LHCN-M2 (cell line): Measurements from ENCODE around the gene ZNF354C. TPM values are rescaled to one million over a fixed set of nuclear protein-coding genes. Genes with fewer than 3 reads are reported as not detected.

Experiments
- DNase-seq: peaks from one replicate; pipeline ENCODE4 v3.0.0-alpha.2; 2012; ENCODE audit warnings: low read depth
- total RNA-seq: library from RNA; depleted of rRNA; stranded (reverse); fragments of >200 nt; gene quantifications from 2 replicates; pipeline ENCODE4 v1.2.3, GENCODE V29; 2014

Gene ZNF354C
- total RNA-seq, 1 experiment from 2014 or later = 5.2 TPM

DNA sequence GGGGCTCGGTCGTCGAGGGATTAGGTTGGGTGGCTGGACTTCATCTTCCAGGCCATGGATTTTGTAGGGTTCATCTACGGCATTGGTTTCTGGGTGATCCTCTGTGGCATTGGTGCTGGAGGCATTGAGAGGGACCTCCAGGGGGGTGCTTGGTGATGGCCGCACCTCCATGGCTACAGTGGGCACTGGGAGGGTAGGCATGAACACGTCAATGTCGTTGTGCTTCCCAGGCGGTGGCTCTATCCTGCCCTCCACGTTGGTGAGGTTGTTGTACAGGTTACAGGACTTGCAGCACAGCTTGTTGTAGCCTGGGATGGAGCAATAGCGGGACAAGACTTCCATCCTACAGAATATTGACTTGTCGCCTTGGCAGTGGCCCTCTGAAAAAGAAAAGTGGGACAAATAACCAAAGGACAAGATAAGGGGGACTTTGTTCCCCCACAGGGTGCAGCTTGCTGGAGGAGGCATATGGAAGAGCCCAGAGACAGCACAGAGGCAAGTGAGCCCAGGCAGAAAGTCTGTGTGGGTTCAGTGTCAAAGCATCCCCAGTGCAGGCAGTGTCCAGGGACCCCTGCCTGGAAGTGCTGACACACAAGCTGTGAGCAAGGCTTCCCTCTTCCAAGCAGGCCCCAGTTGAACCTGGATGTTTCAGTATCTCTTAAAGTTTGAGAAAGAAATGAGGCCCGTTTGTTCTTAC is 53.9 kb downstream of the ZNF354C start:
- DNase-seq = no peak

DNA sequence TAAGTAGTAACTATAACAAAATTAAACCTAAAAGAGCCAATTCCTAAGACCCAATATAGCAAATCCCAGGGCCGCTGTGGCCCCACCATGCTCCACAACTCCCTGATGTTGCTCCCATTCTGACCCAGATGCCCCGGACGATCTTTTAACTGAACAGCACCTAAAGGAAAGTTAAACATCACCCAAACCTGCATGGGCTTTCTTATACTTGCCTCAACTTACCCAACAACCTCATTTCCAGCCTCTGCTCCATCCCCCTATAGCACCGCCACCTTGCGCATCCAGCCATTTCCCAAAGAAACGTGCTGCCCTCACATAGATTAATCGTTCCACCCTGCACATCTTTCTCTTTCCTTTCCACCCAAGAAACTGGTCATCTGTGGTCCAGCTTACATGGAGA is 54.6 kb downstream of the ZNF354C start:
- no peak for DNase-seq

DNA sequence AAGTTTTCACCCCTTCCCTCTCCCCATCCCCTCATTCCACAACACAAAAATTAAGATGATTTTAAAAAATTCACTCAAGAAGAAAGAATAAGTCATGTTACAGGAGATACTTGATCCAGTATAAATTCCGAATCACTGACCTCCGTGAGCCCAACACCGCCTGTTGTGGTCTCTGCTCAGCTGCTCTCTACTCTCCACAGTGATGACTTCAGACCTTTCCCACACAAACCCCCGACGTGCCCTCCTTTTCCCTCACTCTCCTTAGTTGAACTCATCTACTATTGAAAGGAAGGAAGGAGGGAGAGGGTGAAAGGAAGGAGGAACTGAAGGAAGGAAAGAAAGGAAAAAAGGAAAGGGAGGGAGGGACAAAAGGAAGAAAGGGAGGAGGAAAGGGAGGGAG is 55.1 kb downstream of the ZNF354C start:
- peak; percentile 33 for DNase-seq

DNA sequence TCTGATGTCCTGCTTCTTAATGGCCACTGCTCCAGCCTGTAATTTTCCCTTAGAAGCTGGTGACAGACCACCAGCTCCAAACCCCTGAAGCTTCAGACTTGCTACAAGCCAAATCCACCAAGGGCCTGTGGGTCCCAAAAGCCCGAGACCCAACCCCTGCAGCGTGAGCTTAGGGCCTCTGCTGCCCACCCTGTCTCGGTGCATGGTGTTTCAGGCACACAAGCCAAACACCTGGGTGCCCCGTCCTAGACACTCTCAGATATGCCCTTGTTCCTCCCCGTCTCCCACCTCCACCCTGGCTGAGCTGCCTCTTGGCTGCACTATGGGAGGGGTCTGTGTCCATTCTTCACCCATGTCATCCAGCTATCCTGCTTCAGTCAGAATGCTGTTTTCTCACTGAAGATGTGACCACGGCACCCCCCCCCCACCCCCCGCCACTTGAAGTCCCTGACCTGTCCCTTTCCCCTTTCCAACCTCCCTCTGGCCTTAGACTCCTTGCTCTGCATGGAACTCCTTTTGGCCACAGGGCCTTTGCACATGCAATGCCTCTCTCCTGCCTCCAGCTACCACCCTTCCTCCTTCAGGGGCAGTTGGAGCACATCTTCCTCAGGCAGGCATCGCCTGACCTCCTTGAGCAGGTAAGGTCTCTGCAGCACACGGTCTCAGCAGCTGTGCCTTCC is 55.8 kb downstream of the ZNF354C start:
- DNase-seq = no peak

DNA sequence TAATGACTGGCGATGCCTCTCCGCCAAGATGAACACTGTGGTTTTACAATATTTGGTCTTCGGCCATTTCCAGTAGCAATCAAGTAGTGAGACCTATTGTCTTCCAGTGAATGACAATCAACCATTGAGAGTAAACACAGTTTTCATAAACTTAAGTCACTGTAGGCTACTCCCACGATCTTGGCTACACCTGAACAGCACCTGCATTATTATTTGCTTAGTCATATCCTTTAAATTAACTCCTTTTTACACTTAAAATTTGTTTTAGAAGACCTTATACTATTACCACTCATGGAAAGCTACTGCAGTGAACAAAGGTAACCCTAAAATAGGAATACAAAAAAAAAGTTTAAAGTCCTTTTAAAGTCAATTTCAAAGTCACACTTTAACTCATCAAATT is 58.2 kb downstream of the ZNF354C start:
- no peak for DNase-seq

DNA sequence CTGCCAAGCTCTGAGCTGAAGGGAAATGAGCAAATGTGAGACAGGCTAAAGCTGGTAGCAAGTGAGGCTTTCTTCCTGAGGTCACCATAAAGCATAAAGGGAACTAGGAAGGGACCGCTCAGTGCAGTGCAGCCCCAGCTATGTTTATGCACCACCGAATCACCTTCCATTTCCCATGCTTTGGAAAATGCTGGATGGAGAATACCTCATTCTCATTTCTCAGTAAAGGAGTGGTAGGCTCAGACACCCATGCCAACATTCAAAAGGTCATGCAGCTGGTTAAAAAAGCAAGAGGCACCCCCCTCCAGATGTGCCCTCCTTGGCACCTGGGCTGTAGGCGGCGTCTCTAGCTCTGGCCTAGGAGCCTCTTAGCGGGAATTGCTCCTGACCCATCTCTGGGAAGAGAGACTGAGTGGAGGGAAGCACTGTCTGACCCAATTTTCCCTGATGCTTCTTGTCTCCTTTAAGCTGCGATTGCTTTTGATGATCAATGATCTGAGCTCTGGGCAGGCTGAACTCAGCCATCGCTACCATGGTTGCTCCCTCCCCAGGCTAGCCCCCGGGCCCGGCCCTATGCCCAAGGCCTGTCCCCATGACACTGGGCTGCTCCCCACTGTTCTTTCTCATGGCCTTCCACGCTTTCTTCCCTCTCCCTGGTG is 58.7 kb downstream of the ZNF354C start:
- DNase-seq = no peak

DNA sequence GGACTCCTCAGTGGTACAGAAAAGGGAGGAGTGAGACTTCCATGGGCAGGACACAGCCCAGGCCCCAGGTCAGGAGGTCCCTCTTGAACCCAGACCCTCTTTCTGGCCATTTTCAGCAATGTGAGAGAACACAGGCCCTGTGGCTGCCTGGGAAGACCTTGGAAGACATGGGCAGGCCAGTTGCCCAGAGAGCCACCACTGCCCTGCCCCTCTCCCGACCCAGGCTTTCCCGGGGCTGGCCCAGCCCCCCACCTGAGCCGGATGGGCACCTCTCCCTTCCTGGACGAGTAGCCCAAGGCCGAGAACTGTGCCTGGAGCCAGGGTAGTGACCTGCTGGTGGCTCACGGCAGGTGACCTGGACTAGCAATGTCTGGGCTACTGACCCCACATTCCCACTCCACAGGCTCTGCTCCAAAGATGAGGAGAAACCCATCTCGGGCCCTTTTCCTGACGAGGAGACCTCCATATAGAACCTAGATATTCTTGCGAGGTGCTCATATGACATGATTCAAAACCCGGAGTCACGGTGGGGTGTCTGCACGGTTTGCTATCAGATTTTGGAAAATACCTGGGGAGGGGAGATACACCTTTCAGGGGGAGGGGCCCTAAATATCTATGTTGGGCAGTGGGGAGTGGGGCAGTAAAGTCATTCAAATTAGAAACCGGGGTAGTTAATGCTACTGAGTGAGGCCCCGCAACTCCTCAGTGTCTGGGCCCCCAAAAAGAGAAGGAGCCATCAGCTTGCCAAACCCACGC is 59.4 kb downstream of the ZNF354C start:
- DNase-seq = no peak

DNA sequence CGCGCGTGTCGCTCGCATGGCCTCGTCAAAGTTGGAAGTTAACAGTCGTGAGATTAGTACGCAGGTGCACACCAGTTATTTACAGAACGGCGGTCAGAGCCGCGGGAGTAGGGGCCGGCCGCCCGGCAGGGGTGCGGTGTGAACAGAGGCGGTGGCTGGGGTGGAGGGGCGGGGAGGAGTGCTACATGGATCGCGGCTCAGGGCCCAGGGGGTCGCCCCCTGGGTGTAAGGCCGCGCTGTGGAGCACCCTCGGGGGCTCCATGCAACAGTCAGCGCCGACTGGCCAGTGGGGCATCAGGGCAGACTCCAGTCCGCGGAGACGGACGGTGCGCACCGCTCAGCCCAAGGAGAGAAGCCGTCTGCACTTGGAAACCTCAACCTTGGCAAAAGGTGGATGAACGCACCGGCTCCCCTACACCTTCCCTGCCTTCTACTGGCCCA is 60.3 kb downstream of the ZNF354C start:
- no peak for DNase-seq

DNA sequence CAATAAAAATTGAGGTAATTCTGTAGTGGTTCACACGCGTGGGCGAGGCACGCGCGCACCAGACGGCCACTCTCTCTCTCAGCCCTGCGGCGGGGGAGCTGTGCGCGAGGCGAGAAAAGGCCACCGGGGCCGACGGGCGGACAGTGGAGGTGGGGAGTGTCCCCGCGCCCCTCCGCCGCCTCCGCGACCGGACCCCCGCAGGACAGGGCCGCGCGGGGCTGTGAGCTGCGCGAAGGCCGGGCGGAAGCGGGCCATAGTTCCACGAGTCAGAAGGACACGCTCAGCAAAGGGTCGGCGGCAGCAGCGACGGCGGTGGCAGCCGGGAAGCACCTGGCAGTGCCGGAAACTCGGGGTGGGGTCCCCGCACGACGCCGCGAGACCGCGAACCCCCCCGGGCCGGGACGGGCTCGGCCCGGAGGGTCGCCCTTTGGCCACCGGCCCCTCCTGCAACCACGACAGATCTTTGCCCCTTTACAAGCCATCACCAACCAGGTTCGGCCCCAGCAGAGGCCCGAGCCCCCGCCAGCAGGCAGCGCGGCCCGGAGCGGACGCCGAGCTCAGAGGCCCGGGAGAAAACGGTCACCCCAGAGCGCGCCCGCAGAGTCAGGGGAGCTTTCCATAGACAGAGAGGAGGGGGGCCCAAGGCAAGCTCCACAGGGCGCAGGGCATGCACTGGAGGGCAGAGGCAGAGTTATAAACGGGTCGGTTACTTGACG is 60.9 kb downstream of the ZNF354C start:
- no peak for DNase-seq

DNA sequence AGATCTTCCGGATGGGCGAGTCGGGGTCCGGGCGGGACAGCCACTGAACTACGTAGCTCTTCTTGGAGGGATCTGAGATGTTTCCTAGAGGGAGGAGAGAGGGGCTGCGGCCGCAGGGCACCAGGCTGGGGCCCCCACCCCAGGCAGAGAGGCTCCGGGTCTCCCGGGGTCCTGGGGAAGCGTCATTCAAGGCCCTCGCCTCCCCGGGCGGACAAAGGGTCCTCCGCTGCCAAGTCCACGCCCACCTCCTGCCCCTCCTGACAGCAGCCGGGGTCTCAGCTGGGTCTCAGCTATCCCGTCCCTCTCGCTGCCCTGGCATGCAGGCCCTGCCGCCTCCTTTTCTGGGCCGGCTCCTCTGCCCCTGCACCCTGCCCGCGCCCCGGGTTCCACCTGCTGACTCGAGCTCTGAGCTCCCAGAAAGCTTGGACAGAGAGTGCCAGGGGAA is 61.5 kb downstream of the ZNF354C start:
- no peak for DNase-seq

DNA sequence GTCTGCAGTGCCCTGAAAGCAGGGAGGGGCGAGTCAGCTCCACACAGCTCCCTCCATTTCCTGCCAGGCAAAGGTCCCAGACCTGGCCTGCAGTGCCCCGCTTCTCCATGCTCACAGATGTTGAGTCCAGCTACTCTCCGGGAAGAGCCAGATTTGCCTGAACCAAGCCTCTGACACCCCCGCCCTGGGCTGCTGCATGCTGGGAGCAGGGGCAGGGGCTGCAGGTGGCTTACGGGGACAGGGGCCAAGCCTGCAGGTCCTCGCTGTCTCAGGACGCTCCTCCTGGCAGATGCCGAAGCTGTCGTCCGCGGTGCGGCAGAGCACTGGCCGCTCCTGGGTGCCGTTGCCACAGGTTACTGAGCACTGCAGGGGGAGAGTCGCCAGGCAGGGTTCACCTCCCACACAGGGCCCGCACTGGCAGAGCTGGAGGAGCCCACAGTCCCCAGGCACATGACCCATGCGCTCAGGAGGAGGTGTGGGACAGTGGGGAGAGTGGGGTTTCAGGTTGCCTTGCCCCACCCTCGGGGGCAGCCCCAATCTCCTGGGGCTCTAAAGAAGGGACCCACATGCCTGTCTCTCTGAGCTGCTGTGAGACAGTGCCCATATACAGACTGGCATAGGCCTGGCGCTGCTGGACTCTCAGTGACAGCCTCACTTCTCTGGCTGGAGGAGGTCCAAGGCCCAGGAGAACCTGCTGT is 62.4 kb downstream of the ZNF354C start:
- DNase-seq = no peak

DNA sequence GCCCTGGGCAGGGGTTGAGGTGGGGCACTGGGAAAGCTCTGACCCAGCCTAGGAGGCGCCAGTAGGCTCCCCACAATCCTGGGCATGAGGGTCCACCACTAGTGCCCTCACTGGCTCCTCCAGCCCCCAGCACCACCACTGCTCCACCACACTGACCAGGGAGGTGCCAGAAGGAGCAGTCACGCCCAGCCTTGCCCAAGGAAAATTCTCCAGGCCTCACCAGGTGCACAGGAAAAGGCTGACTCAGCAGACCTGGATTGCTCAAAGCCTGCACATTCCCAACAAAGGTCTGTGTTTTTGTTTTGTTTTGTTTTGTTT is 62.9 kb downstream of the ZNF354C start:
- no peak for DNase-seq

DNA sequence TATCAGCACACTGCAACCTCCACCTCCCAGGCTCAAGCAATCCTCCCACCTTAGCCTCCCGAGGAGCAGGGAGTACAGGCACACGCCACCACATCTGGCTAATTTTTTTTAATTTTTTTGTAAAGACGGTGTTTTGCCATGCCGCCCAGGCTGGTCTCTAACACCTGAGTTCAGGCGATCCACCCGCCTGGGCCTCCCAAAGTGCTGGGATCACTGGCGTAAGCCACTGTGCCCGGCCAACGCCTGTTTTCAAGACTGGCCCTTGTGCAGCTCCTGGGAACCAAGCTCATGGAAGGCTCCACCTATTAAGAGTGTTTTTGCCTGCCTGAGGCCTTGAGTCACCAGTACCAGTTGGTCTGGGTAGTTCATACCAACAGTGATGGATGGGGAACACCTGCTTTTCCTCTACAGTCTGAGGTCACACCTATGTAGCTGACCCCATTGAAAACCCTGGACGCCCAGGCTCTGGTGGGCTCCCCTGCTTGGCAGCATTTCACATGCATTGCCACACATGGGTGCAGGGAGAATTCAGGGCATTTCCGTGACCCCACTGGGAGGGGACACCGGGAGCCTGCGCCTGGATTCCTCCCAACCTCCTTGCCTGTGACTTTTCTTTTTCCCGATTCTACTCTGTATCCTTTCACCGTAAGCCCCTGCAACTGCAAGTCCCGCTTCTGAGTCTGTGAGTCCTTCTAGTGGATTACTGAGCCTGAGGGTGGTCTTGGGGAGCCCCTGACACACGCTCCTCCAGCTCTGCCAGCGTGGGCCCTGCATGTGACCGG is 63.5 kb downstream of the ZNF354C start:
- peak; percentile 83 for DNase-seq

DNA sequence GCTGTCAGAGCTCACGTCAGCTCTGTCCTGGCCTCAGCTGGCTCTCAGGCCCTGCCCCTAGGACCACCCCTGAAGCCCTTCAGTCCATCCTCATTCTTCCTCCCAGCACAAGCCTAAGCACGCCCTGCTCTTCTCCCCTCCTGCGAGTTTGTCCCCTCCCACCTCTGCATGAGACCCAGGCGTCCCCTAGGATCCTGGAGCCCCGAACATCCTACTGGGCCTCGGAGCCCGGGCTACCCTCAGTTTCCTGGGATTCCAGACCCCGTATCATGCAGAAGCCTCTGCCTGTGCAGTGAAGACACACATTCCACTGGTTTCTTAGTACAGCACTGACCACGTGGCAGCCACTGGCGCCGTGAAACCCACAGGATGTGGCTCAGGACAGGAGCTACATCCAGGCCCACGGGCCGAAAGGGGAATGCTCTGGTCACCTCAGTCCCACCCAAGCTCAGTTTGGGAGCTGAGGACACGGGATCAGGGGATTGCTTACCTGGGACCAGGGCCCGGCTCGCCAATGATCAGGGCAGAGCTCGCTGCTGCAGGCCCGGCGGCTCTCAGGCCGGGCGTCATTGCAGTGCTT is 64.2 kb downstream of the ZNF354C start:
- no peak for DNase-seq

DNA sequence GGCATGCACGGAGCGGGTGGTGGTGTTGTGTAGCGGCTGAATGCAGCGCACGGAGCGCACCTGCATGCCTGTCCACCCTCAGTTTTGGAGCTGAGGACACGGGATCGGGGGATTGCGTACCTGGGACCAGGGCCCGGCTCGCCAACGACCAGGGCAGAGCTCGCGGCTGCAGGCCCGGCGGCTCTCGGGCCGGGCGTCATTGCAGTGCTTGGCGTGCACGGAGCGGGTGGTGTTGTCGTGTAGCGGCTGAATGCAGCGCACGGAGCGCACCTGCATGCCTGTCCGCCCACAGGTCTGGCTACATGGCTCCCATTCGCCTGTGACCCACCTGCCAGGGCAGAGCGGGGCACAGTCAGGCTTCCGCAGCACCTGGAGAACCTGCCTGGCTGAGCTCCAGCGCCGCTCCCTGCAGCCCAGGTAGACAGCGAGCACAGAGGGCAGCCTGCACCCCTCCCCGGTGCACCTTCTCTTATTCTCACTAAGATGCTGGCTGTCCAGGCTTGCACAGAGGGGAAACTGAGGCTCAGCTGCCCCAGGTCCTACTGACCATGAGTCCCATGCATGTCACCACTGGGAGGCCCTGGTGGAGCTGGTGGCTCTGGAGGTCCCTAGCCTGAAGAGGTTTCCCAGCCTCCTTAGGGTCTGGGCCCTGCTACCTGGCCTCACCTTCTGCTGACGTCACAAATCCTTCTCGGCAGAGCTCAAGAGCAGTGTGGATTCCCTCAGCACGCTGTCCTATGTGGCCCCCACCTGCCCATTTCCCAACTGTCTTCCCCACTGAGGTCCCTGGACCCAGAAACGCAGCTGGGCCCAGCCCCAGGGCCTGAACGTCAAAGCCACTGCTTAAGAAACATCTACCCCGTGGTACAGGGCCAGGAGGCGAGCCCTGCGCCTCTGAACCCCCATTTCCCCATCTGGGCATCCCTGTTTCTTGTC is 64.9 kb downstream of the ZNF354C start:
- DNase-seq = no peak

DNA sequence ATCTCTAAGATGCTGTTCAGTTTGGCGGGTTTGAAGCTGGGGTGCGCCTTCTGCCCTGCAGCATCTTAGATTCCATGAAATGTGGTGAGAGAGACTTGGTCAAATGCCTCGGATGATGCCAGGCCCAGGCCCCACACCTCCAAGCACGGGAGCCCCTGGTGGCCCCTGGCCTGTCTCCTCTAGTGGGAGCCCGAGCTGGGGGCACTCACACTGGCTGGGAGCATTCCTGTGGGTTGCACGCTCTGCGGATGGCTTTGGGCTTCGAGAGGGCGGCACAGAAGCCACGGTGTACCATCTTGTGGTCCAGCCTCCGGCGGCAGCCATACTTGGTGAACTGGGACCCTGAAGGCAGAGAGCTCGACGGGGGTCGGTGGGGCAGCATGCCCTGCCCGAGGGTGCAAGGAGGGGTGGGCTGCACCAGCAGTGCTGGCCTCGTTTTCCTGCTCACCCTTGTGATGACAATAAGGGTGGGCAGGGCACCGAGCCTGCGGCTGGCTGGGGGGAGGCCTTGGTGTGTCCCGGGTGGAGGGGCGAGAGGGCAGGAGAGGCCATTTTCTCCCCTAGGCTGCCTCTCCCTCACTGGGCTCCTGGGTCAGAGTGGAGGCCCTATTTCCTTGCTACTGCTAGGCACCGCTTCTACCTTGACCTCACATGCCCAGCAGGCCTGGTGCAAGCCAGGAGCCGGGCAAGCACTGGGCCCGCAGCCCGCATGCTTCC is 65.8 kb downstream of the ZNF354C start:
- DNase-seq = no peak

DNA sequence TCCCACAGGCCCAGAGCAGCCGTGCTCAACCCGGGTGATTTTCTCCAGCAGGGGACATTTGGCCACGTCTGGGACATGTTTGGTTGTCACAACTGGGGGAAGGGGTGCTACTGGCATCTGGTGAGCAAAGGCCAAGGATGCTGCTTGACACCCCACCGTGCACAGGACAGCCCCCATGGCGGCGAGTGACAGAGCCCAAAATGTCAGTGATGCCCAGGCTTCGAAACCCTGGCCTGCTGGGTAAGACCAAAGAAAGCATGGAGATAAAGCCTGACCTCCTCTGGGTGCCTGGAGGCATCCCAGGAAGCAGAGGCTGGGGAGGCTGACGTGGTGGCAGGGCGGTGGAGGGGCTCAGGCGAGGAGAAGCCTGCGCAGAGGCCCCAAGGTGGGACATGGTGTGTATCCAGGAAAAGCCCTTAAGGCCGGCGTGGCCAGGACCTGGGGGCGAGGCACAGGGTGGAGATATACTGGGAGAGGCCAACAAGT is 66.4 kb downstream of the ZNF354C start:
- no peak for DNase-seq
